ENCODE measurements around the gene ANO5.
"Not testable (repeated sequence)": the region's sequence is repeated elsewhere in the genome, so short reads cannot be mapped to it uniquely, and the experiment has no call there.

The ANO5 gene

DNA sequence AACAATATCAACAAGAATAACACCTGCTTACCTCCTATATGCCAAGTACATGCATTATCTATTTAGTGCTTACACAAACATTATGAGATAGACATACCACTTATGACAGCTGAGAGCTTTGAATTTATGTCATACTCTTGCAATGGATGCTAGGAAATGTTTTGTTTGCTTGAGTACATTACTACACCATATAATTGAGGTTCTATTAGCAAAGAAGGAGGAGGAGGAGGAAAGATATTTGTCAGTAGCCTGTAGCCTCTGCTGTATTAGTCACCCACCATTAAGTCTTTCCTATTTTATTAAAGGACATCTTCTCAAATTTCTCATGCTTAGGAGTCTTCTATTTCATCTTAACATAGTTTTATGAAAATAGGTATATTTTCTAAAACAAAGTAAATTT, 6.4 kb downstream of the ANO5 start:
- DNase-seq: no peak

DNA sequence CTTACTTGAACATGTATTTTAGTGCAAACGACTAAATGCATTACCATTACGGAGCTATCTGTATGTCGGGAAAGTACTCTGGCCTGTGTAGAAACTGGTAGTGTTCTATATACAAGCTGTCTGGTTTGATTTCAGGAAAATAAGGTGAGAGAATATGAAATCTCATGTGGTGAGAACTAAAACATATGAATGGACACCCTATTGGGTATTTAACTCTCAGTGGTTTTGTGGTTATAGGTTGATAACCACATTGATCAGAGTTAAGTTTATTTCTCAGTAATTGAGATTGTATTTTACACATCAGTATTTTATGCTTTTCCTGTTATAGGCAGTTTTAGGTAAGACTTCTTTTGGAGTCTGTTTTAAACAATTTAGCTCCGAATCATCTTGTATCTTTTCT, 10.4 kb downstream of the ANO5 start:
- no peak for DNase-seq

DNA sequence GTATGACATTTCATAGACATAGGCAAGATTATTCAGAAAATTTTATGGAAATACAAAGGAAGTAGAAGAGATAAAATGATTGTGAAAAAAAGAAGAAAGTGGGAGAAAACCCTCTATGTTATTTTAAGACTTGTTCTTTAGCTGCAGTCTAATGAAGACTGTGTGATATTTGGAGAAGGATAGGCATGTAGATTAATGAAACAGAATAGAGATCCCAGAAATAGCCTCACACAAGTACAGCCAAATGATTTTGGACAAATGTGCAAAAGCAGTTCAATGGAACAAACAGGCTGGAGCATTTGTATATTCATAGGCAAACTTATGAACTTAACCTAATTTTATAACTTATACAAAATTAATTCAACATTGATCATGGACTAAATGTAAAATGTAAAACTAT, 14.3 kb downstream of the ANO5 start:
- no peak for DNase-seq

DNA sequence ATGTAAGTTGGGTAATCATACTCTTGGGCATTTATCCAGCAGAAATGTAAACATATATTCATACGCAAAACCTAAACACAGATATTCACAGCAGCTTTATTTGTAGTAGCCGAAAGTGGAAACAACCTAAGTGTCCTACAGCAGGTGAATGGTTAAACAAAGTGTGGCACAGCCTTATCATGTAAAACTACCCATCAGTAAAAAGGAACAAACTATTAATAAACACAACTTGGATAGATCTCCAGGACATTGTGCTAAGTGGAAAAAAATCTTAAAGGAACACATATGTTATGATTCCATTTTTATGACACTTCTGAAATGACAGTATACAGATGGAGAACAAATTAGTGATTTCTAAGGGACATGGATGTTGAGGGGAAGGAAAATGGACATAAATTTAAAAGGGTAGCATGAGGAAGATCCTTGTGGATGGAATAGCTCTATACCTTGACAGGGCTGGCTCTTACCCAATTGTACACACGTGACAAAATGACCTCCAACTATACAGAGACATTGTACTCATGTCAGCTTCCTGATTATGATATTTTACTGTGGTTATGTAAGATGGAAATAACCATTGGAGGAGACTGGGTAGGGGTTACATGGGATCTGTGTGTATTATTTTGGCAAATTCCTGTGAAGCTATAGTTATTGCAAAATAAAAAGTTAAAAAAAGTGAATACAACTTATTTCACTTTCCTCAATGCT, 15.4 kb downstream of the ANO5 start:
- no peak for DNase-seq

DNA sequence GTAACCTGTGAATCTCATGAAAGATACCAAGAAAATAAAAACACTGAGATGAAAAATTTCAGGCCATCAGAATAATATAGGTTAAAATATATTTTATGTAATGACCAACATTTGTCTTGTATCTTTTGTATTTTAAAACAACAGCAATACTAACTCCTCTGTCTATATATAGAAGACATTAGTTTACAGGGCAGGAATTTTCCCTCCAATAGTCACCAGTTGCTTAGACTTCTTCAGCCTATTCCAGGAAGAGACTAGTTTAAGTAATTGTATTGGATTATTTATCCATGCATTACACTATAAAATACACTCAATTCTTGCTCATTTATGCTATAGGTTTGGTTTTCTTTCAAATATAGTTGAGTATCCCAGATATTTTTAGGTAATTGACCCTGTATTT, 24.1 kb downstream of the ANO5 start:
- DNase-seq: no peak

DNA sequence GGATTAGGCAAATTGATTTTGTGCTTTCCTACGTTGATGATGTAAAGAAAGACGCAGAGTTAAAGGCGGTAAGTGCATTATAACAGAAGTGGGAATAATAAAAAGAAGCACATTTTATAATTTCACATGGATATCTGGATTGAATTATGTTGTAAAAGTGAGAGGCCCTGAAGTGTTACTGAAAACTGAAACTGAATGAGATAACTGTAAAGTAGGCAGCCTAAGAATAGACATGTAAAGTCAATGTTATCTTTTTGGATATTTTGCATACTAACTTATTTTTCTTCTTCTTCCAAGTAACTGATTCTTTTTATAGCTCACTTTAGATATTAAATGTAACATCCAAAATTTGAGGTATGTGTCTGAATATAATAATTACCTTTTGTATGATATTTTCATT, 28.3 kb downstream of the ANO5 start:
- DNase-seq: no peak

DNA sequence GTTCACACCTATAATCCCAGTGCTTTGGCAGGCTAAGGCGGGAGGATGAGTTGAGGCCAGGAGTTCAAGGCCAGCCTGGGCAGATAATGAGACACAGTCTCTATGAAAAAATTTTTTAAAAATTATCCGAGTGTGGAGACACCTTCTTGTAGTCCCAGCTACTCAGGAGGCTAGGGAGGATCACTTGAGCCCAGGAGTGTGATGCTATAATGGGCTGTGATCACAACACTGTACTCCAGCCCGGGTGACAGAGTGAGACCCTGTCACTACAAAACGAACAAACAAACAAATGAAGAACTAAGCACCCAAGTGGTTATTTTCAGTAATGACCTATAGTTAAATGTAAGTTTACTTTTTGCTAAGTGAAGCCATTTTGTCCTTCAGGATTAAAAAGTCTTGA, 32.3 kb downstream of the ANO5 start:
- DNase-seq: no peak

DNA sequence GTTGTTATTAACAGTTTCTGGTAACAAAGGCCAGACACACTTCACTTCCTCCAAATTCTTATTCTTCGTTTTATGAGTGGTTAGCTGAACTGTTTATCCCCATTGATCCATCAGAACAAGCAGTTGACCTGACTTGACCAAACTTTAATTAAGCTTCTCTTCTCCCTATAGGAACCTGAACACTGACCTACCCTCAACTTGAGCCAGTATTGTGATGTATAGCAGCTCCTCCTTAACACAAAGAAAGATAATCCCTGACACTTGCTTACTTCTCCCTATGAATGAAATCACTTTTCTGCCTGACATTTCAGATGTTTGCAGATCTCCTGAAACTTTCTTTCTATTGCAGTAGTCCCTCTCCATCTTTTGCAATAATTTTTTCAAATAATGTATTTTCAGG, 41.9 kb downstream of the ANO5 start:
- DNase-seq: no peak

DNA sequence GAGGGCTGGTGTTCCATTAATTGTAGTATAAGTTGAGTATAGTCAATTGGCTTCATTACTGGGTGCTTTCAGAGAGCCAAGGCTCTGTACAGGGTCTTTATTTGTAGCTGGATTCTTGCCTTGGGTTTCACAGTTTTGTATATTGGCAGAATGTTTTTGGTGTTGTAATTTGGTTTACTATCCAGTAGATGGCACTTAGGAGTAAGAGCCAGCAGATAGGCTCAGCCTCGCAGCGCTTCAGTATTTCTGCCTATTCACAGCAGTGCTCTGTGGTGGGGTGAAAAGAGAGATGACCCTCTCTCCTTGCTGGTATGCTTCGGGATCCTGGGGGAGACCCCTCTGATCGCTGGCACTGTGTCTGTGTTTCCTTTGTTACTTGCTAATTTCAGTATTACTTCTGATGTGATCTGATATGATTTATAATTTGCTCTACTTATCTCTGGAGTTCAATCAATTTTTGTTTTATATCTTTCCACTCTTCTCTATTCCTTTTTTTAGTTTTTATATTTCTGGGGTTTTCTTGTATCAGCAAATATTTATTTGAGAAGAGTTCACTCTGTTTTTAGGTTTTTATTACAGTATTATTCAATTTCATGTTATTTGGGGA, 52.2 kb downstream of the ANO5 start:
- peak in 1 of 2 donors; percentile 14 for DNase-seq

DNA sequence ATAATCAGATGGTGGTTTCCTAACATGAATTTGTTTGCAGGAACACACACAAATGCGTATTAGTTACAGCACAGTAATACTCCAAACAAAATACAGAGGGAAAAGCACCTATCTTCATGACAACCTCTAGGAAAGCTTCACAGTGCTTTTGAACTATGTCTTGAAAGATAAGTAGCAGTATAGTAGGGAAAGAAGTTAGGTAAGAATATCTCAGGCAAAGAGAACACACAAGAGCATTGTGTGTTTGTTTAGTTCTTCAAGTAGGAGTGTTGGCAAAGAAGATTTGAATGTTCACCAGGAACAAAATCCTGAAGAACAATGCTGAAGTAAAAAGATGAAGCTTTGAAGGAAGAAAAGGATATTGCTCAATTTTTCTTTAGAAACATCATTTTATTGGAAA, 54.1 kb downstream of the ANO5 start:
- no peak for DNase-seq

DNA sequence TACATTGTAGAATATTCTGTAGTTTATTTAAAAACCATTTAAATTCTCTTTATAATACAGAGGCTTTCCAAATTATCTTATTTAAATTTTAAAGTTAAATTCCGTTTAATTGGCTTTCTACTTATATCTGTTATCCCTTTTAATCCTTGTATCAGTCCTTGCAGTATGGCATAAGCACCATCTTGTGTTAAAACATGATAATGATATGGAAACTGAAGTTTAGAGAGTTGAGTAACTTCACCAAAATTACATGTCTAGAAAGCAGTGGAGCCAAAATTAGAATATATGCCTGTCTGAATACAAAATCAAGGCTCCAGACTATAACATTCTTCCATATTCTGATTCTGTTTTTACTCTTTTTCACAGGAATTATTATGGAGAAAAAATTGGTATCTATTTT, 57.0 kb downstream of the ANO5 start:
- DNase-seq: no peak

DNA sequence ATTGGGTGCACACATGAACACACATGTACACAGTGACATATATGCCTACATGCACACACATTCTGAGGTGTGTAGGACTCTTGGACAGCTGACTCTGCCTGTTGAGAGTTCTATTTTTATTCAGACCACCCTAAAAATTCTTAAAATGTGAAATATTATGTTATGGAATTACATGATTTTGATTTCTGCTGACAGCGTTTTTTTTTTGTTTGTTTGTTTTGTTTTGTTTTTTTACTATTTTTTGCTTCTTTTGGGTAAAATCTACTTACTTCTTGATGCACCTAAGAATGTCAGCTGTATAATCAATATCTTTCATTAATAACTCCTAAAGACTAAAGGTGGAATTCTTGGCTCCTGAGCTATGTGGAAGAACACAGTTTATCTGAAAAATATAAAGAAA, 64.0 kb downstream of the ANO5 start:
- no peak for DNase-seq

DNA sequence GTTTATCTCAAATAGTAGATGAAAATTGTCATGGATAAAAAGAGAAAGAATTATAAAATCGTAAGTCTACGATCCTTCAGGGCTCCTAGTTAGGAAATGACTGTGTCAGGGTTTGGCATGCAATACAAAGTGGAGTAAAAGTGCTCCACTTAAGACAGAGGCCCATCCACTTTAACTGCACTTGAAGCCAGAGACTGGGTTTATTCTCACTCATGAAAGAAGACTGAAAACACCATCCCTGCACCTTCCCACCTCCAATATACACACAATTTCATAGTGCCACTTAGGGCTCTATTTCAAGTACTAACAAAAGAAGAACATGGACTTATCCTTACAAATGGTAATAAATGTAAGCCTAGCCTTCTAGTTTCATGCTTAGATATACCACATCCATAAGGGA, 70.7 kb downstream of the ANO5 start:
- no peak for DNase-seq

DNA sequence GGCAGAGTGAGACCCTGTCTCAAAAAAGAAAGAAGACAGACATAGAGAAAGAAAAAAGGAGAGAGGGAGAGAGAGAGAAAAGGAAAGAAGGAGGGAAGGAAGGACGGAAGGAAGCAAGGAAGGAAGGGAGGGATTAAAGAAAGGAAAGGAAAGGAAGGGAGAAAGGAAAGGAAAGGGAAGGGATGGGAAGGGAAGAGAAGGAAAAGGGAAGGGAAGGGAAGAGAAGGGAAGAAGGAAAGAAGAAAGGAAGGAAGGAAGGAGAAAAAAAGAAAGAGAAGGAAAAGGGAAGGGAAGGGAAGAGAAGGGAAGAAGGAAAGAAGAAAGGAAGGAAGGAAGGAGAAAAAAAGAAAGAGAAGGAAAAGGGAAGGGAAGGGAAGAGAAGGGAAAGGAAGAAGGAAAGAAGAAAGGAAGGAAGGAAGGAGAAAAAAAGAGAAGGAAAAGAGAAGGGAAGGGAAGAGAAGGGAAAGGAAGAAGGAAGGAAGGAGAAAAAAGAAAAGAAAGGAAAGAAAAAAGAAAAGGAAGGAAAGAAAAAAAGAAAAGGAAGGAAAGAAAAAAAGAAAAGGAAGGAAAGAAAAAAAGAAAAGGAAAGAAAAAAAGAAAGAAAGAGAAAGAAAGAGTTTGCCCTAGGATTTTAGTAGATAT, 76.2 kb downstream of the ANO5 start:
- not testable (repeated sequence) for DNase-seq

DNA sequence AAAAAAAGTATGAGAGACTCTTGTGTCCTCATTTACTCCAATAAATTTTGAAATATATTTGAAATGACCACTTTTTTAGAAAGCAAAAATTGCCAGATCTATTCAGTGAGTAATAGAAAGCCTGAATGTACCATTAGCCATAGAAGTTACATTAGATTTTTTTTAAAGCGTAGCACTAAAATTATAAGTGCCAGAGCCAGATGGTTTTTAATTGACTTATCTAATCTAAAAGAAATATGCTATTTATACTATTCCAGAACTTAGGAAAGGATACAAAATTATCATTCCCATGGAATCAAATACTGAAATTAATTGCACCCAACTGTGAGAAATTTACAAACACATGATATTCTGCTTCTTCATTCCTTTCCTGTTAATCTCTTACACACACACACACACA, 80.9 kb downstream of the ANO5 start:
- no peak for DNase-seq

DNA sequence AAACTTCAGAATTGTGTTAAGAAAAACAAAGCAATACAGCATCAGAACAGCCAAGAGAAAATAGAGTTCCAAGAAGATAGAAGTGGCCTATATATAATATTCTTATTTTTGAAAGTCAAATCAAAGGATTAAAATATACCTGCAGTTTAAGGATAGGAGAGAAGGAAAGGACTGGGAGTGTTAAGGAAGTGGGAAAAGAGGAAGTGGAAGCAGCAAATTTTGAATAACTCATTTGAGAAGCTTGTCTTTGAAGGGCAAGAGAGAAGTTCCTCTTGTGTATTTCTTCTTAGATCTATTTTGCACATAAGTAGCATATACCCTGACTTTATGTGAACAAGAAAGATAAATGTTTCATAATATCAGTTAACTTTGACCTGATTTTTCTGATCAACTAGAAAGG, 82.7 kb downstream of the ANO5 start:
- no peak for DNase-seq

DNA sequence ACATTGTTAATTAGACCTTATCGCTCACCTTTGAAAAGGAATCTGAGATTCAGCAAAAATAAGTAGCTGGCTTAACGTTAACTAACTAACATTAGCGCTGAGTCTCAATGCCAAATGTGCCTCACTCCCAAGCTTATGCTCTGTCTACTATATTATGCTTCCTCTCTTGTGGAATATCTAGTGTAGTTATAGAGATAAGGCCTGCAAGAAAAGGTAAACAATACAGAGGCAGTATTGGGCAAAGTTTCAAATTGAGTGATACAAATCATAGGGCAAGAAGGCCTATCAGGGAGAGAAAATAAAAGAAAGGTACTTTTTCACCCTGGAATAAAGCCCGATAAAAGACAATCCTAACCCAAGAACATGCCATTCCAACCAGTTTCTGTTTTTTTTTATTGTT, 83.7 kb downstream of the ANO5 start:
- DNase-seq: no peak

DNA sequence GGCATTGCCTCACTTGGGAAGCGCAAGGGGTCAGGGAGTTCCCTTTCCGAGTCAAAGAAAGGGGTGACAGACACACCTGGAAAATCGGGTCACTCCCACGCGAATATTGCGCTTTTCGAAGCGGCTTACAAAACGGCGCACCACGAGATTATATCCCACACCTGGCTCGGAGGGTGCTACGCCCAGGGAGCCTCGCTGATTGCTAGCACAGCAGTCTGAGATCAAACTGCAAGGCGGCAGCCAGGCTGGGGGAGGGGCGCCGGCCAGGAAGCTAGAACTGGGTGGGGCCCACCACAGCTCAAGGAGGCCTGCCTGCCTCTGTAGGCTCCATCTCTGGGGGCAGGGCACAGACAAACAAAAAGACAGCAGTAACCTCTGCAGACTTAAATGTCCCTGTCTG, 92.1 kb downstream of the ANO5 start:
- DNase-seq: not testable (repeated sequence)

DNA sequence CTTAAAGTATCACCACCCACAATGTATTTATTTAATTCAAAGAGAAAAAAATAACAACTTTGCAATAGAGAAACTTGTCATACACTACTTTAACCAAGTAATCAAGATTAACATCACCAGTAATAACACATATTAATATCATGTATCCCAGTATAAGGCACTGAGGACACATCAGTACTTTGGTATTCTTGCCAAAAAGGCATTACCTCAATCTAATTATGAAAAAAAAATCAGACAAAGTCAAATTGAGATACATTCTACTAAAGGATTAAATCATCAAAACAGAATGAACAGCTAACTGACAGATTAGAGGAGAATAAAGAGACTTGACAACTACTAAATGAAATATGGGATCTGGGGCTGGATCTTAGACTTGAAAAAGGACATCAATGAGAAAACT, 109.5 kb downstream of the ANO5 start:
- no peak for DNase-seq

DNA sequence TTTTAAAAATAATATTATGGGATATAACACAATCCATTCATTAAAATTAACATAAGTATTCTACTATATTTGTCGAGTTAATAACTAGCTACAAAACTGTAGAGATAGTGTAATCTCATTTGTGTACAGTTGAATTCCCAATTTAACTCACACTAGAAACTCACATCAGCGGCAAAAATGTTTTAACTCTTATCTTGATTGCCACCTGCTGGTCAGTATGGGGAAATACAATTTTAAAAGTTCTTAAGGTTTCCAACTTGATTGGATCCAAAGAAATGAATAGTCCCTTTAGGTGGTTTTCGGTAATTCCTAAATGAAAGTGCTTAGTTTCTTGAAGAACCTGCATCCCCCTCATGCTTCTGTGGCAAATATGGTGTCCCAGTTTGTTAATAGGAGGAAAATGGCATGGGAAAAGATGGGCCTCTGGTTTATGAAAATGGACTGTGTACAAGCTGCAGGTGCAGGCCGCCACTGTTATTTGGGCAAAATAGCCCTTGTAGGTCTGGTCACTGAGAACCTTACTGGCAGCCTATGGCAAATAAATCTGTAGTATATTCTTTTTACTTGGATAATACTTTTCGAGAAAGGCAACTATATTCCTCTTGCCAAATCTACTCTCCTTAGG, 111.6 kb downstream of the ANO5 start:
- DNase-seq: peak in 1 of 2 donors; percentile 13

DNA sequence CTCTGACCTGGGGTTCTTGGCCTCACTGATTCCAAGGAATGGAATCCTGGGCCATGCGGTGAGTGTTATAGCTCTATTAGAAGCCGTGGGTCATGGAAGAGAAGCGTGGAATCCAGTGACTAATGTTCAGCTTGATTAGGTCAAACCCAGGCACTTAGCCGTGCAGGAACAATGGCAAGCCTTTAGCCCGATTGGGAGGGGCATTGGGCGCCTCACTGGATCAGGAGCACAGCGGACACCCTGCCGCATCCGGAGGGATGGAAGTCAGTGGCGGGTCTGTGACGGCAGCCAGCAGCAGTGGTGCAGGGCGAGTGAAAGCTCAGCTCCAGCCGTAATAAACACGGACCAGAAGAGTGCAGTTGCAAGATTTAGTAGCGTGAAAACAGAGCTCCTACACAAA, 124.8 kb downstream of the ANO5 start:
- no peak for DNase-seq

DNA sequence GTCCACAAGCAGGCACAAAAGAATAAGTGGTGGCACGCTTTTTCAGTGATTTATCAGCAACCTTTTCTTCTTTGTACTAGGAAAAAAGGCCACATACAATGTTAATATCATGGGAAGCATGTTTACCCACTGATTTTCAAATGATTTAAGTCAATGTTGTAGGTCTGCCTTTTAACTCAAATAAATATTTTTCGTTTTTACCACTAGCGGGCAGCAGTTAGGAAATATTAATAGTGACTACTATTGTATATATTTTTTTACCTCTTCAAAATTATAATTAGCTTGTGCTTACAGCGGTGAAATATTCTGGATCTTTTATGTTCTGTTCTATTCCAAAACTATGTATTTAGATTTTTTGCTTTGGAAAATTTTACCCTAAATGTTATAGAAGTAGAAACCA, 138.9 kb downstream of the ANO5 start:
- no peak for DNase-seq
